ENCODE data around the gene PKHD1.
"Not testable (repeated sequence)": the region's sequence is repeated elsewhere in the genome, so short reads cannot be mapped to it uniquely, and the experiment has no call there.

PKHD1 gene

DNA sequence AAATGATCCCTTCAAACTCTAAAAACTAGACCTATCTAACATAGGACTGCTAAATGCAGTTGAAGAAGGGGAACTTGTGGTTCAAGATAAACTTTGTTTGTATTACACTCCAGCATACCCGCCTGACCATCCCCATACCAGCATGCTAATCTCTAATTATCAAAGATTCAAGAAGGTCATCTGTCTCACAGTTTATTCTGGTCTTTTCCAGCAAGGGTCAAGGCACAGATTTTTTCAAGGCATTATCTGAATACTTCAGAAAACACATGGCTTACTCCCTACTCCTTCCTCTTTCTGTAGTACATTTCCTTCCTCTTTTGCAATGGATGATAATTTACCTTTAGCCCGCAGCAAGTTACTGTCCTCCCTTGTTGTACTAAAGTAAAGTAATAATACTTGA lies 174.1 kb downstream of the PKHD1 start:
- DNase-seq = no peak

DNA sequence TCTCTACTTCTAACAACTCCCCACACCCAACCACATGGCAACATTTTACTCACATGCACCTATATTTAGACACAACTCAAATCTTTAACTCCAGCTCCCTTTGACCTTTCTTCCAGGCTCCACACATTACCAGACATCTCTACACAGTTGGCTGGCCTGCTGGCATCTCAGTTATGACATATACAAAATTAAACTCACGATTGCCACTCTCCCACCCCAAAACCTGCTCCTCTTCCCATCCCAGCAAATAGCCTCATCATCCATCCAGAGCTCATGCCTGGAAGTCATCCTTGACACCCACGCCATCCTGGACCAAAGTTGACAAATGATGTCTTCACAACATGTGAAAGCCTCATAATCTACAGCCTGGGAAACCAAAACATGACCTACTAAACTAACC lies 176.6 kb downstream of the PKHD1 start:
- no peak for DNase-seq

DNA sequence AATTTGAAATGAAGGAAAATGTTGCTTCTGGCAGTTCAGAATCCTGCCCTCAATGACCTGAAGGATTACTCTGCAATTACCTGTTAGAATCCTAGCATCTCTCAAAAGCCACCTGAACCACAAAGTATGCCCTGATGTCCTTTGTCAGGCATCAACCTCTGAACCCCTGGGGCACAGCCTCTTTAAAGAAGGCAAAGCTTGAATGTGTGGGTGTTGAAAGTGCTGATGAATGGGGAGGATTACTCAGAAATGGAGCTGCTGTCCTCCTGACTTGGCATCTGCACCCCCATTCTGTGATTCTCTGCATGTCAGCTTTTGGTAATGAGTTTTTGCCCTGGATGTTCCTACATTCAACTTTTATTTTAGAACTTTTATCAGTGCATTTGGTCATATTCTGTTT lies 179.2 kb downstream of the PKHD1 start:
- no peak for DNase-seq

DNA sequence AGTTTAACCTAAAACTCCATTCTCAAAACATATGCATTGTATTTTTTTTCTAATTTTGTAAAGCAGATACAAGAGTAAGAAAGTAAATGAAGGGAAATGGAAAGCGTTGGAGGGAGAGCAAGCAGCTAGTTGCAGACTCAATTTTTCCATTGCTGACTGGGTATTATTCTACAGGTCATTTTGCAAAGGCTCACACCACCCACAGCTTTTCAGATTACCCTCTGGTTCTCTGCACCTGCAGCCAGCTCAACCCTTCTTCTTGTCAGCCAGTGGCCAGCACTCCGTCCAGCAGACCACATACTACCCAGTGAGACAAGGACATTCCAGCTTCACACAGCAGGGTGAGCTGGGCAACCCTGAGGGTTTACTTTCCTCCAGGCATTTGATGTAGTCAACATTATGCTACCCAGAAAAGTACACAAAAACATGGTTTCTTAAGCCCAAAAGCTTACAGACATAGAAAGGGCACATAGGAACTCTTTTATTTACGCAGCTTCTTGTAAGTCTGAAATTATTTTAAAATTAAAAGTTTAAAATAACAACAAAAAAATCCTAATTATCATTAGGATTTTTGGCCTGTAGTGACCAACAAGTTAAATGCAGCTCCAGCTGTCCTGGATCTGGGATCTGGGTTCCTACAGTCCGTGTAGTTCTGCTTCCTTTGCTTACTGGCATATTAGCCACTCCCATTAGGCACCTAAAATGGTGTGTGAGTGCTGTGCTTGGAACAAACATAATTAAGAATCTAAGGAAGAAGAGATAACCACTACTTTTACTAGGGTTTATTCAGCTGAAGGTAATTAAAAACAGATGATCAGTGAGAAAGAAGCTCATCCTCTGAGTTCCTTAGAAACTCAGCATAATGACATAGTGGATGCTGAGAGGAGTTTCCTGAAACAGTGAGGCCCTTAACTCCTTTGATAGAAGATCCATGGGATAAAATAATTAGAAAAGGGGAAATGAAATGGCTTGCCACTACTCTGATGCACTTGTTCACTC lies 185.3 kb downstream of the PKHD1 start:
- DNase-seq = no peak

DNA sequence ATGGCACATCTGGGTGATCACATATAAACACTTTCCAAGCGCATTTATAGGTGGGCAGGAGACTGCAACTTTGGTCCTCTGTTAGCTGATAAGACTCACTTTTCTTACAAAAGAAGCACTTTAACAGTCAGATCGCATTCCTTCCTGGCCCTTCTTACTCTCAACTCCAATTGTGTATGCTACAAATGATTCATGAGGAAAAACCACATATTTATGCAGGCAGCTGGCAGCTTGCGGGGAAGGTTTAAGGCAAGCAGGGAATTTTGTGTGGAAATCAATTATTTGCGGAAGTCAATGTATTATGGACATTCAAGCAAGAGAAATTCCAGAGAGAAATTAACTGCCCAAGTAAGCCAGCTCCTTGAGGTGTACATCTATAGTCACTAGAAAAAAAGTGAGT lies 194.0 kb downstream of the PKHD1 start:
- no peak for DNase-seq

DNA sequence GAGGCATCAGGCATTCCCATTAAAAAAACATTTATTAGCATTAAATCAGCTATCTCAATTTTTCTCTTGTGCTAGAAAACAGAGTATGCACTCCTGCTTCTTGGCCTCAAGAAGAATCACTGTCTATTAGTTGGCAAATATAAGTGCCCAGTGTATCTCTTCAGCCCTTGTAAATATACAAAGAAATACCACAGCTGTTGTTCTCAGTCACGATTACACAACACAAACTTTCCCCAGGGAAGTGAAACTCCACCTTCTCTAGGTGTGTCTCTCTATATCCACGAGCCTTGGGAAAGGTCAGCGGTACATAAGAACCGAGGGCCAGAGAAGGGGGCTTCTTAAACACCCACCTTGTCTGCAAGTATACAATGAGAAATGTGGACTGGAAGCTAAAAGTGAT lies 194.7 kb downstream of the PKHD1 start:
- no peak for DNase-seq

DNA sequence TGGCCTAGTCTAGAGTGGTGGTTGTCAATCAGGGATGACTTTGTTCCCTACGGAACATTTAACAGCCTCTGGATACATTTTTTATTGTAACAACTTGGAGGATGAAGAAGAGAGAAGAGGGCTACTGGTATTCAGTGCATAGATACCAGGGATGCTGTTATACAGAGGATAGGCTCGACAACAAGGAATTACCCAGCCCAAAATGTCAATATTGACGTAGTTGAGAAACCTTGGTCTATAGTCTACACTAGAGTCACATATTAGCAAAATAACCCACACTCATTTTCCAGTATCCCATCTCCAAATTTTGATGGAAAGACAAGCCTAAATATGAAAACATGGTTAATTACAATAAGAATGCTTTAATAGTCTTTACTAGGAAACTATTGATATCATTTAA lies 195.1 kb downstream of the PKHD1 start:
- DNase-seq = no peak

DNA sequence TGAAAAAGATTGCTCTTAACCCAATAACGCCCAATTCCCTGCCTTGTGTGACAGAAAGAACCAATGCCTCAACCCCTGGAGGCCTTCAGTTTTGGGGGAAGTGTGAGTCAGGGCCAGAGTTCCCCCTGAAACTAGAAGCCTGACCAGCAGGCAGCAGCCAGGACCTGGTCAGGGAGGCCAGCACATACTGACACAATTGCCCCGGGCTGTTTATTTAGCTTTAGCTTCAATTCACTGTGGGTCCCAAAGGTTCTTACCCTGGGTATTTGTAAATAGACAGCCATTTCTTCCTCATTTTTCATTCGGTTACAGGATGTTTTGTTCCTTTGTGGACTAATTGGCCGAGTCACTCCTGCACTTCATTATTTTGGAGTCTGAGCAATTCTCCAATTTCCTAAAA lies 195.6 kb downstream of the PKHD1 start:
- DNase-seq = no peak

DNA sequence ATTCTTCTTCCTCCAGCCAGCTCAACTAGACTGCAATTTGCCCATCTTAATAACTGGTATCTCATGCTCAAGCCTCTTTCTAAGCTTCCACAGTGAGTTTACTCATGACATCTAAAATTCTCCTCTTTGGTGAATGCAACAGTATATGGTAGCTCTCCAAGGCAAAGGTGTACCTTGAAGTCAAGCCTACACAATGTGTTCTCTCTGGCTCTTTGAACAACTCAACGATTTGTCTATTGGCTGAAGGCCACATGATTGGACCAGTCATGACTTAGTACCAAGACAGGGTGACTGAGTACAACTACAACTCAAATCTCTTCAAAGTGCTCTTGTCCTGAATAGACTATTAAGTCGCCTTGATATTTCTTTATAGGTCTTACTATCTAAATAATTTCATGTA lies 199.6 kb downstream of the PKHD1 start:
- DNase-seq = no peak

DNA sequence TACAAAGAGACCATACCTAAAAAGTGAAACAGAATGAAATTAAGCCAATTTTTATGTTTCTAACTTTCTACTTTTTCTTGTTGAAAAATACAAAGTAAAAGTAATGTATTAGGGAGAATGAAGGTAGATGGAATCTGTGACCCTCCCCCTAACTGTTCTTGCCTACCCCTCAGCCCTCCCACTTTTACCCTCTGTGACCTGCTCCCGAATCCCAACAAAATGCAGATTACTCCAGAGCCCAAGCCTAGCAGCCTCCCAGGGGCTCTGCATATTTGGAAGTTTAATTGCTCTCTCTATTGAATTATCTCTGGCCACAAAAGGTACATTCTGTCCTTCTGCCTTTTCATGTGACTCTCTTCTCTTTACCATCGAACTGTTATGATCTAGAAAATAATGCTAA lies 201.5 kb downstream of the PKHD1 start:
- DNase-seq = no peak

DNA sequence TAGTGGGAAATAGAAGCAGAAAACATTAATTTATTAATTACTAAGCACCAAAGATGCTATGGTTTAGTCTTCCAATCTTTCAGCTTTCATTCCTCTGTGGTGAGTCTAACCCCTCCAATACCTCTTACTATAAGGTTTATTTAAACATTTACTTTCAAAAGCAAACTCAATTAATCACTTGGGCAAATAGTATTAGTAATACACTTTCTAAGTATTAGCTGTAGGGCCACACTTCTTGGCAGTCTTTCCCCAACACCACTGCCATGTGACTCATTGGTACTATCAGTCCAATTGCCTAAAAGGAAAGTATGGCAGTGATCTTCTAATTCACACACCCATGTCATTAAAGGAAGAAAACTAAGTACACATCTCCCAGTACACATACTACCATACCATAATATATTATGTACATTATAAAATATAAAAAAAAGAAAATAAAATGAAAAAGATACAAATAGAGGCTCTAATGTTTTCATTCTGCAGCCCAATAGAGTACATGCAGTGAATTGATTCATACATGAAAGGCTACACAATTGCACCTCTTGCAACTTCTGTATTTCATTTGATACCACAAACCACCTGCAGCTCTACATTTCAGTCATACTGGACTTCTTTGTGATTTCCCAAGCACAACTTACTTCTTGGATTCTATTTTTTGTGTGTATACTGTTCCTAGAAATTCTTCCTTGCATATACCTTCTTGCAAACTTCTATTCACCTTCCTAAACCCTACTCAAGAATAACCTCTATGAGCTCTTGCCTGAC lies 218.6 kb downstream of the PKHD1 start:
- no peak for DNase-seq

DNA sequence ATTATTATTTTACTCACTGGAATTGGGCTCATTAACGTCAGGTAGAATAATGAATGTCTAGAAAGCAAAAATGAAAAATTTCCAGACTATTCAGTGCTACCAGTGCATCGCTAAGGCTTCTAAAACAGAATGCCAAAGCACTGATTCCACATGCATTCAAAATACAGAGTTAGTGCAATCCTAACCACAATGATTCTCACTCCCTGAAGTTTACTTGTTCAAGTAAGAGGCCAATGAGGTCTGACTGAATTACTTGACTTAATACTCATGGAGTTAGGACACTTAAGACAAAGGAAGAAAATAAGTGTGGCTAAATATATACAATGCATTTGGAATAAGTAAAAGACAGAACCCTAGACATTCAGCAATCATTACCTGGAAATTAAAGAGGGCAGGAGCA lies 220.5 kb downstream of the PKHD1 start:
- DNase-seq = no peak

DNA sequence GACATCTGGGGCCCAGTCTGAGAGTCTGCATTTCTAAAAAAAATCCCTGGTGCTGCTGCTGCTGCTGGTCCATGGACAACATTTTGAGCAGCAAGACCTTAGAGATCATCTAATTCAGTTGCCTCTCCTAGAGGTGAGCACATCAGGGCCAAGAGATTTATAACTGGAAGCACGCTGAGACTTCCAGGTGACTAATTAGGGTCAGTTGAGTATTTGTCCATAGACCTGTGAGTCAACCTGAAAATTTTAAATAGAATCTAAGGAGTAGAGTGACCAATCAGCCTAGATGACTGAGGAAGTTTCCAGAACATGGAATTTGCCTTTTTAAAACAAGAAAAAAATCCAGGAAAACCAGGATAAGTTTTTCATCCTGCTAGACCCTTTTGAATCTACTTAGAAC lies 221.4 kb downstream of the PKHD1 start:
- no peak for DNase-seq

DNA sequence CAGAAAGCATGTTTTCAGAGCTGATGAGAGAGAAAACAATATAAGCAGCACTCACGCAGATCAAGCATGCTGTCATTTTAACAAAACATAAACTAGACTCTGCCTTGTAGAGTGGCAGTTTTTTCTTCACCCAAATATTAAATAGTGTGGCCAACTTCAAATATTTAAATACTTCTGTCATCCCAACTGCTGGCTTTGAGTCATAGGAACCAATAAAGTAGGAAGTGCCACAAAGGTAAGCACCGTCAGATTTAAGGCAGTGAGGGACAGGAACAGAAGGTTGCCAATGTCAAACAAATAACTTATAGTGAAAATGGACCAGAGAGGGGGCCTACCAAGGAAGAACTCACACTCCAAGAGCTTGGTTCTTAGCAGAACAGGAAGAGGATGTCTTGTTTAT lies 222.2 kb downstream of the PKHD1 start:
- no peak for DNase-seq

DNA sequence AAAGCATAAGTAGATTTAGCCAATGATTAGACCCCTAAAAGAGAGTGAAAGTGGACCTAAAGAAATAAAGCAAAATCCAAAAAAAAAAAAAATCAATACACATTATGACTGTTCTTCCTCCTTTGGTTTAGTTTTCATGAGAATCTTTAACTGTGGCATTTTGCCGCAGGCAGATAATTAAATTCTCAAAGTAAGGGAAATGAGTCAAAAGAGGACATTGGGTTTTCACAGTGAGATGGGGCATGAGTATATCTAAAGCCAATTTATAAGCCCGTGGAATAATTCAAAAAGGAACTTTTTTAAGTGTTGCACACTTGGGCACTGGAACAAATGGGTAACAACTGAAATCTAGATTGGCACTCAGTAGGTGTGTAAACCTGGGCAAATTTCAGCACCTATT lies 230.3 kb downstream of the PKHD1 start:
- no peak for DNase-seq

DNA sequence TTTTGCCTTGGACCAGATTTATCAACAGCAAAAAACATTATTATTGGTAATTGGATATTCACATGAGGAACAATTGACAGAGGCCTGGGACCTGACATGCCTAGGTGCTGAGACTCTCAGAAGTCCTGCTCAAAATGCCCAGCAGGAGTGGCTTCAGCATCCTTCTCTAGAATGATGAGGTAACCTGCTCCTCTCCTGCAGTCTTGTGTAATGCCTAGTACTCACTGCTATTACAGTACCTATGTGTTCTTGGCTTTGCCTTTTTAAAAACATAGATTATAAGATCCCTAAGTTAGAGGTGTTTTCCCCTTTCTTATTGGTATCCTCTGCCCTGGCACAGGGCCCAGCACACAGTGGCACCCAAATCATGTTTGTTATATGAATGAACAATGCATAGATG lies 230.9 kb downstream of the PKHD1 start:
- DNase-seq = no peak

DNA sequence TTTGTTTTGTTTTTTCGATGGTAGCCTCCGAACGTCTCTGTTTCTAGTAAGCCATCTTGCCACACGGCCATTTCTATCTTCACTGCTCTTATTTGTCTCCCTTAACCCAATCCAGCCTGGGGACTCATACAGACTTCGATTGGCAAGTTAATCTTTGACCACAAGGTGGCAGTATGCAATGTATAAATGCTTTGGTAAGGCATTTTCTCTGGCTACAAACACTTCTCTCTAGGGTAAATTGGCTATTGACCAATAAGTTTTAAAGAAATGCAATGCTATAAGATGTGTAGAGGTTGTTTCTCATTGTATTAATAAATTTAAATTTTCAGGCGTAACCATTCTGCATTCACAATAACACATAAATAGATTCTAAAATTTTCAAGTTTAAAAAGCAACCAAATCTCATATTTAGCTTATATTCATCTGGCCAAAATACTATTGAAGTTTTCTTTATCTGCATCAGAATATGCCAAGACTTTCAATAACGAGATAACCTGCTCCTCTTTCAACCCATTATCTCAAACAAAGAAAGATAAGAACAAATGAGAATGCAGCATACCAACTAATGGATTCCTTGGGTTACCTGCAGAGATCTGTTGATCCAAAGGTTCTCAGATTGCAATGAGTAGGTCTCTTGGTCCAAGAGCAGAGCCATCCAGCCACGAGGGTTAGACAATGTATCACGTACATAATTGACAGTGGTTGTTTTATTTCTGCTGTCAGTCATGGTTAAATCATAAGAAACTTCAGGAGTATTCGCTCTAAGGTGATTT lies 231.9 kb downstream of the PKHD1 start:
- no peak for DNase-seq

DNA sequence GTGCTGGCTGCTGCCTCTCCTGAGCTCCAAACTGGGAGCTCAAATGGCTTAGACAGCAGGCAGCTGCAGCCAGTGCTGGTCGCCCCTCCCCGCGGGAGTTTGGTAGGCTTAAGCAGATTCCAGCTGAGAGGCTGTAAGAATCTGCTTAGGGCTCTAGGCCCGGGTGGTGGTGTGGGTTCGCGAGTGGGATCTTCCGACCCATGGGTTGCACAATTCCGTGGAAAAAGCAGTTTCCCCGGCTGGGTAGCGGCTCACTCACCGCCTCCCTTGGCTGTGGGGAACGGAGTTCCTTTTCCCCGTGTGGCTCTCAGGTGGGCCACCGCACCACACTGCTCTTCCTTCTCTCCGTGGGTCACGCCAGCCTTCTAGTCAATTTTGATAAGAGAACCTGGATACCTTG lies 232.5 kb downstream of the PKHD1 start:
- DNase-seq = no peak

DNA sequence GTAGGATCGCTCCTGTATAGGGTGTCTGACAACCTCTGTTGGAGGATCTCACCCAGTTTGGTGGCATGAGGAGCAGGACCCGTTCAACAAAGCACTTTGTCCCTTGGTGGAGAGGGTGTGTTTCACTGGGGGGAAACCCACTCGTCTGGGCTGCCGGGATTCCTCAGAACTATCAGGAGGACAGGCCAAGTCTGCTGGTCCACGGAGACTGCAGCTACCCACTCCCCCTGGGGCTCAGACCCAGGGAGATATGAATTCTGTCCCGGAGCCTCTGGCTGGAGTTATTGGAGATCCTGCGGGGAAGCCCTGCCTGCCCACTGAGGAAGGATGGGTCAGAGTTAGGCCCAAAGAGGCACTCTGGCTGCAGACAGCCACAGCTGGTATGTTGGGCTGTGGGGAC lies 233.1 kb downstream of the PKHD1 start:
- no peak for DNase-seq

DNA sequence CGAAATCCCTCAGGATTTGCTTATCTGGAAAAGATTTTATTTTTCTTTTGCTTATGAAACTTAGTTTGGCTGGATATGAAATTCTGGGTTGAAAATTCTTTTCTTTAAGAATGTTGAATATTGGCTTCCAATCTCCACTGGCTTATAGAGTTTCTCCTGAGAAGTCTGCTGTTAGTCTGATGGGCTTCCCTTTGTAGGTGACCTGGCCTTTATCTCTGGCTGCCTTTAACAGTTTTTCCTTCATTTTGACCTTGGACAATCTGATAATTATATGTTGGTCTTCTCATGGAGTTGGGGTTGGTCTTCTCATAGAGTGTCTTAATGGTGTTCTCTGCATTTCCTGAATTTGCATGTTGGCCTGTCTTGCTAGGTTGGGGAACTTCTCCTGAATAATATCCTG lies 234.3 kb downstream of the PKHD1 start:
- not testable (repeated sequence) for DNase-seq

DNA sequence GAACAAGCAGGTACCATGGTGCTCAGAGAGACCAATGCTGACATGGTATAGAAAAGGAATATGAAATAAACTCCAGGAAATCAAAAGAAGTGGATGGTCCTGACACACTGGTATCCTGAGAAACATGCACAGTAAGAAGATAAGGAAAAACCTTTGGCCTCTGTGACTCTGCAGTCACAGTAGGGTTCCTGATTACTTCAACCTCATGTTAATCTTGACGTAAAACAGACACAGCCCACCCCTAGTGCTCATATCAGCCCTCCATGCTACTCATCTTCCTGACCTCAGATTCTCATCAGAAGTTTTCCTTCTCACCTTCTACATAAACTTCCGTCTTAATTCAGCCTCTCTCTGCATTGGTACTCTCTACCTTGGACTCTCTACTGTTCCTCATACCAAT lies 240.9 kb downstream of the PKHD1 start:
- DNase-seq = no peak

DNA sequence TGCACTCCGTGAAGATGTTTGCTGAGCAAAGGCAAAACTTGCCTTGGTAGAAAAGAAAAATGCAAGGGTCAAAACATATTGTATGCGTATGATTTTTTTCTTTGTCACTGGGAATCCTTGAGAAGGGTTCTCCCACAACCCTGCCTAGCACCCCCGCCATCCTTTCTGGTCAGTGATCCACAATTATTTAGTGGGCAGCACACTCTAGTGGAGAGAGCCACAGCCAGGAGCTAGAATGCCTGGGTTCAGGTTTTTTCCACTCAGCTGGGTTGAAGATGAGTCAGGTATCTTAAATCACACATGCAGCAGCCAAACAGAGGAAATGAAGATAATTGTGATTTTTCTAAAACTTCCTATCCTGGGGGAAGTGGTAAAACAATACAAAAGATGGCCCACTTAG lies 243.1 kb downstream of the PKHD1 start:
- DNase-seq = no peak

DNA sequence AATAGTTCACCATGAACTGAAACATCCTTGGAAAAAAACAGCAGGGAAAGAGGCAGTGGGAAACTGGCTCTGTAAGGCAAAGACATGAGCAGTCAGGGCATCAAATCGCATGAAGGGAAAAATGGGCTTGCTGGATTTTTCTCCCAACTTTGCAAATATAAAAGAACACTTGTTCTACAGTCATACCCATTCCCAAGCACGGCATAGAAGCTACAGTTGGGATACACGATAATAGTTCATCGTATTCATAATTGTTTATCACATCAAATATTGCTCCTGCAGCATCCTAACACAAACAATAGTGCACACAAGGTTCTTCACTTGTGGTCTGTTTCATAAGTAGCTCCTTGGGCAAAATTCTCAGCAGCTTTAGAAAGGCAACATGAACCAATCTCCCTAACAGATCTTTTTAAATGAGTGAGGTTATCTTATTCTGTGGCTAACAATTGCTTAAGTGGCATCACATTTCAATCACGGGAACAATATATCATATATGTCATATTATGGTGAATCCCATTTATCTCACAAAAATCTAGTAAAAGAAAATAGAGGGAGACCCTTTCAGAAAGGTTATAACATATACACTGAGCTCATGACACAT lies 243.9 kb downstream of the PKHD1 start:
- DNase-seq = no peak

Data from T-helper 9 cell (primary cell).